ENCODE data around the gene PPP2R3A.

GRCh38 chr3:135973841-135974240 is 8.3 kb downstream of the PPP2R3A start:
- TF ChIP-seq, protein P1, sequence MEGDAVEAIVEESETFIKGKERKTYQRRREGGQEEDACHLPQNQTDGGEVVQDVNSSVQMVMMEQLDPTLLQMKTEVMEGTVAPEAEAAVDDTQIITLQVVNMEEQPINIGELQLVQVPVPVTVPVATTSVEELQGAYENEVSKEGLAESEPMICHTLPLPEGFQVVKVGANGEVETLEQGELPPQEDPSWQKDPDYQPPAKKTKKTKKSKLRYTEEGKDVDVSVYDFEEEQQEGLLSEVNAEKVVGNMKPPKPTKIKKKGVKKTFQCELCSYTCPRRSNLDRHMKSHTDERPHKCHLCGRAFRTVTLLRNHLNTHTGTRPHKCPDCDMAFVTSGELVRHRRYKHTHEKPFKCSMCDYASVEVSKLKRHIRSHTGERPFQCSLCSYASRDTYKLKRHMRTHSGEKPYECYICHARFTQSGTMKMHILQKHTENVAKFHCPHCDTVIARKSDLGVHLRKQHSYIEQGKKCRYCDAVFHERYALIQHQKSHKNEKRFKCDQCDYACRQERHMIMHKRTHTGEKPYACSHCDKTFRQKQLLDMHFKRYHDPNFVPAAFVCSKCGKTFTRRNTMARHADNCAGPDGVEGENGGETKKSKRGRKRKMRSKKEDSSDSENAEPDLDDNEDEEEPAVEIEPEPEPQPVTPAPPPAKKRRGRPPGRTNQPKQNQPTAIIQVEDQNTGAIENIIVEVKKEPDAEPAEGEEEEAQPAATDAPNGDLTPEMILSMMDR (IDR thresholded peaks at IDR 0.05; ENCODE audit: low read depth, low read length) = no peak
- TF ChIP-seq EZH2phosphoT487 (IDR thresholded peaks at IDR 0.05; ENCODE audit: low read depth) = no peak
